HuH-7 (cell line): ENCODE results near the gene ZNF579.
"Not testable (repeated sequence)": the region's sequence is repeated elsewhere in the genome, so short reads cannot be mapped to it uniquely, and the experiment has no call there.

Experiments used
- DNase-seq: peaks from one replicate; pipeline ENCODE4 v3.0.0; 2011; ENCODE audit warnings: low spot score

Gene ZNF579

DNA sequence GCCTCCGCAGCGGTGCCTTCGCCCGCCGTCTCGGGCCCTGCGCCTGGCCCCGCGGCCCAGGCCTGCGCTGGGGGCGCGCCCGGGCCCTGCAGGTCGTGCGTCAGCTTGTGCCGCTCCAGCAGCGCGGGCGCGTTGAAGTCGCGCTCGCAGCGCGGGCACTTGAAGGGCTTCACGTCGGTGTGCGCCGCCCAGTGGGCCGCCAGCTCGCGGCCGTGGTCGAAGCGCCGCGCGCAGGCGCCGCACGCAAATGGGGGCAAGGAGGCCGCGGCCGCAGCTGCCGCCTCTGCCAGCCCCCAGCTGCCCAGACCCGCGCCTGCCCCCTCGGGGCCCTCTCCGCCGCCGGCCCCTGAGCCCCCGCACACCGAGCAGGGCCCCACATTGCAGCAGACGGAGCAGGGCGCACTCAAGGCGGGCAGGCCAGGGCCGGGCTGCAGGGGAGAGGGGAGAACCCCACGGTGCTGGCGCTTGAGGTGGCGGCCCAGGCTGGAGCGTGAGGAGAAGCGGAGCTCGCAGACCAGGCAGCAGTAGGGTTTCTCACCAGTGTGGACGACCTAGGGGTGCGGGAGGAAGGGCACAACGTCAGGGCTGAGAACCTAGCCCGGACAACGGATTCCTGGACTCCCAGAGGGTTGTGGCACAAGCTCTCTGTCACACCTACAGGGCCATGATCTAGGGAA lies 12.6 kb upstream of the ZNF579 start:
- no peak for DNase-seq

DNA sequence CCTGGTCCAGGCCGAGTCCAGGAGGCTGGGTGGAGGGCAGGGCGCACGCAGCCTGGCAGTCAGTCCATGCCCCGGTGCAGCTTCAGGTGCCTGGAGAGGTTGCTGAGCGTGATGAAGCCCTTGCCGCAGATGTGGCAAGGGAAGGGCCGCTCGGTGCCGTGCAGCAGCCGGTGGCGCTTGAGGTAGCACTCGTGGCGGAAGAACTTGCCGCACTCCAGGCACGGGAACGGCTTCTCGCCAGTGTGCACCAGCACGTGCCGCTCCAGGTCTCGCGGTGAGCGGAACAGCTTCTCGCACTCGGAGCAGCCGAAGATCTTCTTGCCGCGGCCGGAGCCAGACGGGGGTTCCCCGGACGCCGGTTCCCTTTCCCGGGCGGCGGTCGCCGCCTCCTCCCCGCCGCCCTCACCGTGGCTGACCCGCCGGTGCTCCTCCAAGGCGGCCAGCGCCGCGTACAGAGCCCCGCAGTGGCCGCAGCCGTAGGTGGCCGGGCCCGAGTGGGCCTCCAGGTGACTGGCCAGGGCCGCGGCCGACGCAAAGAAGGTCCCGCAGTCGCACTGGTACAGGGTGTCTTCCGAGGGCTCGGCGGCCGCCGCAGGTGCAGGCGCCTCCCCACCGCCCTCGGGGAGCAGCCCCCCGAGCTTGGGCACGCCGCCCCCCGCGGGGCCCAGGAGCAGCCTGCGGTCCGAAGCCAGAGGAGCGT lies 11.9 kb upstream of the ZNF579 start:
- DNase-seq, result no peak

DNA sequence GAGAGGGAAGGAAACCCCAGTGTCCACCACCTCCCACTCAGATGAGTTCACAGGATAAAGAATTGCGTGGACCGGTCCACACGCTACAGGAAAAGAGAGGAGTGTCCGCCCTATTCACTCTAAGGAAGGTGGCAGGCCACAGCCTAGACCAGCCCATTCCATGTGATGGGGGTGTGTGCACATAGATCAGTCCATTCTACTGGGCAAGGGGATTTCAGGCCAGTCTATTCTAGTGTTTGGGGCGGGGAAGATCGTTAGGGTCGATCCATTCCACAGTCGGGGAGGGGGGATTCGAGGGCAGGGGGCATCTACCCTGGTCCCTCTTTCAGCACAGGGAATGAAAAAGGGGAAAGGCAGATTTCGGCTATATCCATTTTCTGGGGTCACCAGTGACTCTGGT lies 10.9 kb upstream of the ZNF579 start:
- DNase-seq, result no peak

DNA sequence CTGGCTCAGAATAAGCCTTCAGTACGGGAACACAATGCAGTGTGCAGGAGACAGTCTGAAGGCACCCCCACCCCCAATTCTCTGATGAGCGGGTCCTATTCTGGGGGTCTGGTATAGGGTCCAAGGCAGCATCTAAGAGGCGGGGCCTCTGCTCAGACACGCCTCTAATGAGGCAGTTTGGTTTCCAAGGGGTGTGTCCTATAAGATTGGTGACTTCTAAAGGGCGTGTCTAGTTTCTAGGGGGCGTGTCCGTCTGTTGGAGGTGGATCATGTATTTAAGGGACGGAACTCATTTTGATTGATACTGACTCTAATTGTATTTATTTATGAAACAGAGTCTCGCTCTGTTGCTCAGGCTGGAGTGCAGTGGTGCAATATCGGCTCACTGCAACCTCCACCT lies 10.0 kb upstream of the ZNF579 start:
- DNase-seq, result no peak

DNA sequence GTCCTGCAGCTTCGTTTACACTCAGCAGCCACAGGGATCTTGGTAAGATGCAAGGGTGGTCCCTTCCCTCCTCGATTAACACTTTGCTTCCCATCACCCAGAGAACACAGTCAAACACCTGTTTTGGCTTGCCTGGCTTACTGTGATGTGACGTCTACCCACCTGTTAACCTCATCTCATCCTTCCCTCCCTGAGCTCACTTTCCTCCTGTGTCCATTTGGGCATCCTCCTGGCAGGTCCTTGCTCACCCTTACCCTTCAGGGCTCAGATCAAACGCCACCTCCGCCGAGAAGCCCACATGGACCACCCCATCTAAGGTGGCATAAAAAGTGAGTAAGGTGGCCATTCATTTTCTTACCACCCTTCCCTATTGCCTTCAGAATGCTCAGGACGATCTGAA lies 9.5 kb upstream of the ZNF579 start:
- DNase-seq, result no peak

DNA sequence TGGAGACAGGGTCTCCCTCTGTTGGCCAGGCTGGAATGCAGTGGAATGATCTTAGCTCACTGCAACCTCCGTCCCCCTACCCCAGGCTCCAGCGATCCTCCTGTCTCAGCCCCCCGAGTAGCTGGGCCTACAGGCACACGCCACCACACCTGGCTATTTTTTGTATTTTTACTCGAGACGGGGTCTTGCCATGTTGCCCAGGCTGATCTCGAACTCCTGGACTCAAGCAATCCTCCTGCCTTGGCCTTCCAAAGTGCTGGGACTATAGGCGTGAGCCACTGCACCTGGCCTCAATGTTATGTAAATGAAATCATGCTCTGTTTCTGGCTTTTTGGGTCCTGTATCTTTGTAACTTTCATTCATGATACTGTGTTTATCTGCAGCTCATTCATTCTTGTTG lies 8.1 kb upstream of the ZNF579 start:
- DNase-seq, result no peak

DNA sequence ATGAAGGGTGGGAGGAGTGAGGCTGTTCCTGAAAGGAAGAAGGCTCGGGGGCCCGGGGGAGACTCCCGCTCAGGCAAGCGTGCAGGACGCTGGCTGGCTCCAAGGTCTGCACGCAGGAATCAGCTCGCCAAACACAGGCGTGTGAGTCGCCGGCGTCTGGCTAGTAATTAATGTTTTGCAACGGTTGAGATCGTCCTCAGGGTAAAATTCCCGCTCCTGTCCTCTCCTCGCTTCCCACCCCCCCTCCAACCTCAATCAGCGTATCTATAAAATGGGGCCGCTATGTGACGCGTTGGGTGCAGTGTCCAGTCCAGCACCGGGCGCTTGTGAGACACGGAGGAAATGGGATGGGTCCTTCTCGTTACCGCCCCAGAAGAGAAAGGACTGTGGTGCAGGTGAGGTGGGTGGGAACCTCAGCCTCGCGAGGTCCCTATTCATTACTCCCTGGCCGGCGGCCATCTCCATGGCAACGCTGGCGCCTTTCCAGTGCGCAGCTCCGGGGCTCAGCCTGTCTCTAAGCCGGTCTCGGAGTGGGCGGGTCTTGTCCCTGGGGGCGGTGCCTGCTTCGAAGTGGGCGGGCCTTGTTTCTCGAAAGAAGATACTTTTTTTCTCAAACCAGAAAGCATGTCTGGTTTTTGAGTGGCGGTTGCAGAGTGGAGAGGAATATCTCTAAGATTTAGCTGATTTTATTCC lies 6.5 kb upstream of the ZNF579 start:
- DNase-seq, result peak; percentile 98

DNA sequence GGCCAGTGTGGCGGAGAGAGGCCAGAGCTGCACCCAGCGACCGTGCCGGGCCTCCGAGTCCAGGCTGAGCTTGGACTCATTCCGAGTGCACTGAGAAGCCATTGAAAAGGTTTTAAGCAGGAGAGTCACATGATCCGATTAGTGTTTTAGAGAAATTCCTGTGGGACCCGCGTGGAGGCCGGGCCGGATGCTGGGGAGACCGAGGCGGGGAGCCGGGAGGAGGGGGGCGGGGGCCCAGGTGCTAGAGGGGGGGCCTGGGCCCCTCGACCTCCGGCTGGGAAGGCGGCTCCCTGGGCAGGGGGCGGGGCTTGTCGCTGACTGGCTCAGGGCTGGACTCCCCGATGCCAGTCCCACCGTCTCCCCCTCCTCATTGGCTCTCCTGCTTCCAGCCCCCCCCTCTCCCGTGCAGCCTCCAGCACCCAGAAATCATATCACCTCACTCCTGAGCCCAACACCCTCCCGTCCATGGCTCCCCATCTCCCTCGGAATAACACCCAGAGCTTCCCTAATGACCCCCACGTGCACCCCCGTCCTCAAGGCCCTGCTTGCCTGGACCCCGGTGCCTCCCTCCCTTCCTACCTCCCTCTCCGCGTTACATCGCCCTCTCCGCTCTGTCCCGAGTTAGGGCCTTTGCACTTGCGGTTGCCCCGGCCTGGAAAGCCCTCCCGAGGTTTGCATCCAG lies 5.2 kb upstream of the ZNF579 start:
- DNase-seq, result peak; percentile 82

DNA sequence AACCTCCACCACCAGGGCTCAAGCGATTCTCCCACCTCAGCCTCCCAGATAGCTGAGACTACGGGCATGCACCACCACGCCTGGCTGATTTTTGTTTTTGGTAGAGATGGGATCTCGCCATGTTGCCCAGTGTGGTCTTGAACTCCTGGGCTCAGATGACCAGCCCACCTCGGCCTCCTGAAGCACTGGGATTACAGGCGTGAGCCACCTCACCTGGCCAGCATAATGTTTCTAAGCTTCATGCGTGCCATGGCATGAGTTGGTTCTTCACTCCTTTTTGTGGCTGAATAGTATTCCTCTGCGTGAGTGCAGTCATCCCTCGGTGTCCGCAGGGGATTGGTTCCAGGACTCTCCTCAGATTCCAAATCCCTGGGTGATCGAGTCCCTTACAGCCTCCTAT lies 4.2 kb upstream of the ZNF579 start:
- DNase-seq, result no peak

DNA sequence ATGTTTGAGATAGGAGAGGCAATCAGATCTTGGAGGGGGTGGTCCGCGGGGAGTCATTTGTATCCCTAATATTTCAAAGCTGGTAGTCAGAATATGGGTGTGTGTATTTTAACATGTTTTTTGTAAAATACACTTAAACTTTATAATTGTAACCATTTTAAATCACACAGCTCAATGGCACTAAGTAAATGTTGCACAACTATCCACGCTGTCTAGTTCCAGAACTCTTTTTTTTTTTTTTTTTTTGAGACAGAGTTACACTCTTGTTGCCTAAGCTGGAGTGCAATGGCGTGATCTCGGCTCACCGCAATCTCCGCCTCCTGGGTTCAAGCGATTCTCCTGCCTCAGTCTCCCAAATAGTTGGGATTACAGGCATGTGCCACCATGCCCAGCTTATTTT lies 3.2 kb upstream of the ZNF579 start:
- not testable (repeated sequence) for DNase-seq

DNA sequence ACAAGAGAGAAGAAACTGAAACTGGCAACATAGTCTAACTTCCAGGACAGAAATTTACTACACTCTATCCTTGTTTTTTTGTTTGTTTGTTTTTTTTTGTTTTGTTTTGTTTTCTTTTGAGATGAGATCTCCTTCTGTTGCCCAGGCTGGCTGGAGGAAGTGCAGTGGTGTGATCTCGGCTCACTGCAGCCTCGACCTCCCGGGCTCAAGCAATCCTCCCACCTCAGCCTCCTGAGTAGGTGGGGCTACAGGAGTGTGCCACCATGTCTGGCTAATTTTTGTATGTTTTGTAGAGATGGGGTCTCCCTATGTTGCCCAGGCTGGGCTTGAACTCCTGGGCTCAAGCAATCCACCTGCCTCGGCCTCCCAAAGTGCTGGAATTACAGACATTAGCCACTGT lies 1.6 kb upstream of the ZNF579 start:
- DNase-seq, result not testable (repeated sequence)

DNA sequence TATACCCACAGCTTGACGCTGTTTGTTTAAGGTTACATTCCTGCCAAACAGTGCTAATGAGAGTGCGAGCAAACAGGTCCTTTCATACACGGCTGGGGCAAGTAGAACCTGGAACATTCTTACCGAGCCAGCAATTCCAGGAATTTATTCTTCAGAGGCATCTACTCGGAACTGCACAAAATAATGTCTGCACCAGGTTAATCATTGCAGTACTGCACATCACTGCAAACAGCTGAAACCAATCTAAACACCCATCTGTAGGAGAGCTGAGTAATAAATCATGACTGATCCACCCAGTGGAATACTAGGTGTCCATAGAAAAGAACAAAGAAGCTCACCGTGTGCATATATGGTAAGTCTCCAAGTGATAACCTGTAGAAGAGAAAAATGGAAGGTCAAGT lies 1.2 kb upstream of the ZNF579 start:
- no peak for DNase-seq

DNA sequence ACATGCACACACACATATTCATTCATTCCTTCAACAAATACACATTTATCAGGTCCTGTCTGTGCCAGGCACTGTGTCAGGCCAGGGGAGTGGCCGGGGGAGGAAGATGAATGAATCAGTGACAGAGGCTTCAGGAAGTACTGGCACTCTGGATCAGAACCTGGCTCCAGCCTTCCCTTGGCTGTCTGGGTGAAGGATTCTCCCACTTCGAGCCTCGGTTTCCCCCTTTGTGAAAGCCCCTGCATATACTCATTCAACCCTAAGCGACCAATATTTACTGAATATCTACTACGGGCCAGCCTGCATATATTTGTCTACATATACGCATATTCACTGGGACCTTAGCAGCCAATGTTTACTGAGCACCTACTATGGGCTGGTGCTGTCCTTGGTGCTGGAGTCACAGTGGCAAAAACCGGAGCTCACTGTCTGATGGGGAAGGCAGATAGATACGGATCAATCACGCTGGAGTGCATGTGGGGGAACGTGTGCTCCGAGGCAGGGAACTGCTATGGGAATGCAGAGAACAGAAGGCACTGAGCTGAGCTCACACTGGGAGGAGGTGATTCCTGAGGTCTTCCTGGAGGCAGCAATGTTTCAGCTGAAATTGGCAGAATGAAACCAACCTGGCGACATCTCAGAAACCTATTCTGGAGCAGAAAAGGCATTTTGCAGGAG lies 636 bp upstream of the ZNF579 start:
- DNase-seq, result no peak

DNA sequence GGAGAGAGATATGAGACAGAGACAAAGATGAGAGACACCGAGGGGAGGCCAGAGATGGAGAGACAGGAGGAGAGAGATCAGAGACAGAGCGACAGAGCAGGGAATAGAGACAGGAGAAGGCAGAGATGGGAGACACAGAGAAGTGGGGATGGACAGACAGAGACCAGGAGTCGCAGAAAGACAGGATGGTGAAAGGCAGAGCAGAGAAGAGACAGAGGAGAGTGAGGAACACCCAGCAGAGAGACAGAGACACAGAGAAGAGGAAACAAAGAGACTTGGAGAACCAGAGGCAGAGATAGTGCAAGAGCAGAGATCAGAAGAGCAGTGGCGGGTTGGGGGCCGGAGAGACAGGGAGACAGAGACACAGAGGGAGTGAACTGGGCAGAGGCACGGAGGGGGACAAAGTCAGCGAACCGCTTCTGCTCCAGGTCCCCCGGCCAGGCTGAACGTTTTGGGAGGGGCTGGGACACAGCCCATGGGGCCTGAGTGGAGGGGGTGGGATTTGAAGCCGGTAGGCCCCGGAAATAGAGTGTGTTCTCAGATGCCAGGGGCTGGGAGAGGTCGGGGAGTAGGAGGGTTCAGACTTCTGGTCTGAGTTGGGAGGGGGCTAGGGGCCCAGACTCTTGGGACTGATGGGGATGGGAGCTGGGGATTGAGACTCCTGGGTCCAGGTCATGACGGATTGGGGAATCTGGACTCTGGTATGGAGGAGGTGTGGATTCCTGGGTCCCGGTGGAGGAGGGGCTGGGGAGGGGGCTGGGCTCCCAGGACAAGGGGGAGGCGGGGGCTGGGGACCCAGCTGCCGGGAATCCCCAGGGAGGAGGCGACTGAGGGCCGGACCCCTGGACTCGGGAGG lies 654 bp downstream of the ZNF579 start:
- DNase-seq, result peak; percentile 42

DNA sequence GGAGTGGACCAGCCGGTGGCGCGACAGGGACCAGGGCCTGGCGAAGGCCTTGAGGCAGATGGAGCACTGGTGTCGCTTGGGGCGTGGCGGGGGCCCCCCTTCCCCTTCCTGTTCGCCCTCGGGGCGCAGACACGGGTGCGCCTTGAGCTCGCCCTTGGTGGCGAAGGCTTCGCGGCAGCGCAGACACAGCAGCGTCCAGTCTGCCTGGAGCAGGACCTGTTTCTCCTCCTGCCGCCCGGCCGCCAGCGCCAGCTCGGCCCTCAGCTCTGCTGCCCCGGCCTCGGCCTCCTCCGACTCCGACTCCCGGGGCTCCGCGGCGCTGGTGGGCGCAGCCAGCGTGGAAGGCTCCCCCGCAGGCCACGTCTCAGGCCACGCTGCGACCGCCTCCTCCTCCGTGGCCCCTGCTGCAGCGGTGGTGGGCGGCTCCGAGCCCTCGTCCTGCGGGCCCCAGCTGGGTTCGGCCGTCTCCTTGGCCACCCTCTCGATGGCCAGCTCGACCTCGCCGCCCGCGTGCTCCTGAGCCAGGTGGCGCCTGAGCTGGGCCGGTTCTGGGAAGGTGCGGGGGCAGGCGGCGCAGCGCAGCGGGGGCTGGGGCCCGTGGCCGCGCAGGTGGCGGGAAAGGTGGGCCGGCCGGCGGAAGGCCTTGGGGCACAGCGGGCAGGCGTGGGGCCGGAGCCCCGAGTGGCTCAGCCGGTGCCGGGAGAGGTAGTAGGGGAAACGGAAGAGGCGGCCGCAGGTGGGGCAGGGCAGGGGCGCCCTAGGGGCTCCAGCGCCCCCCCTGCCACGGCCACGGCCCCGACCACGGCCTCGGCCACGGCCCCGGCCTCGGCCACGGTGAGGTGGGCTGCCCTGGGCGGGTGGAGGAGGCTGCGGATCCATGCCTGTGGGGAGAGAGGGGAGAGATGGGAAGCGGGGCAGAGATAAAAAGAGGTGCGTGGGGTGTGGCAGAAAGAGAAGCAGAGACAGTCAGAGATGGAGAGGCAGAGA lies 1.6 kb downstream of the ZNF579 start:
- no peak for DNase-seq

DNA sequence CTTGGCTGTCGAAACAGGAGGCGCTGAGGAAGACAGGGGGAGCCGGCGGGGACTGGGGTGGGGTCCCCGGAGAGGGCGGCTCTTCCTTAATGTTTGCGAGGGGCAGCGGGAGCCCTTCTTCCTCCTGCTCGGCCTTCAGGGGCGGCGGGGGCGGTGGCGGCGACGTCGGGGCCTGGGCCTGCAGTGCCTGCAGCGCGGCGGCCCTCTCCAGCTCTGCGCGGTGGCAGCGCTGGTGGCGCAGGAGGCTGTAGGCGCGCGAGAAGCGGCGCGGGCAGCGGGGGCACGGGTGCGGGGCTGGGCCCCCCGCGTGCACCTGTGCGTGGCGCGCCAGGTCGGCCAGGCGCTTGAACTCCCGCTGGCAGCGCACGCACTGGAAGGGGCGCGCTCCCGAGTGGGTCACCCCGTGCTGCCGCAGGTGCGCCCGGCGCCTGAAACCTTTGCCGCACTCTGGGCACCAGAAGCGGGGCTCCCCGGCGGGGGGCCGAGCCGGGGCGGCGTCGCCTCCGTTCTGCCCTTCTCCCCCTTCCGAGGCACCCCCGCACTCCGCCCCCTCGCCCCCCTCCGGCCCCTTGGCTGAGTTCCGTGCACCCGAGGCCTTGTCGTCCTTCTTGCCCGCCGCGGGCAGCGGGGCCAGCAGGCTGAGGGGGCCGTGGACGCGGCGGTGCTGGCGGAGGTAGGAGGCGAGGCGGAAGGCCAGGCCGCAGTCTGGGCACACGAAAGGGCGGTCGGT lies 2.5 kb downstream of the ZNF579 start:
- no peak for DNase-seq

DNA sequence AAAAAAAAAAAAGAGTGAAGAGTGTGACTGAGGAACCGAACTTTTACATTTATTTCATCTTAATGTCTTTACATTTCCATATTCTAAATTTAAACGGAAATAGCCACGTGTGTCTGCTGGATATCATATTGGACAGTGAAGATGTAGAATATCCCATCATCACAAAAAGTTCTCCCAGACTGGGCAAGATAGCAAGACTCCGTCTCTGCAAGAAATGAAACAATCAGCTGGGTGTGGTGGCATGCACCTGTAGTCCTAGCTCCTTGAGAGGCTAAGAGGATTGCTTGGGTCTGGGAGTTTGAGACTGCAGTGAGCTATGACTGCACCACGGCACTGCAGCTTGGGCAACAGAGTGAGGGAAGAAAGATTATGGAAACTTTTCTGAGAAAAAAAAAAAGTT lies 3.9 kb downstream of the ZNF579 start:
- DNase-seq, result no peak

DNA sequence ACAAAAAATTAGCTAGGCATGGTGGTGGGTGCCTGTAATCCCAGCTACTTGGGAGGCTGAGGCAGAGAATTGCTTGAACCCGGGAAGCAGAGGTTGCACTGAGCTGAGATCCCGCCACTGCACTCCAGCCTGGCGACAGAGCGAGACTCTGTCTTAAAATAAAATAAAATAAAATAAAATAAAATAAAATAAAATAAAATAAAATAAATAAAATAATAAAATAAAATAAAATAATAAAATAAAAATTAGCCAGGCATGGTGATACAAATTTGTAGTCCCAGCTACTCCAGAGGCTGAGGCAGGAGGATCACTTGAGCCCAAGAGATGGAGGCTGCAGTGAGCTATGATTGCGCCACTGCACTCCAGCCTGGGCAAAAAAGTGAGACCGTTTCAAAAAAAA lies 6.7 kb downstream of the ZNF579 start:
- DNase-seq, result not testable (repeated sequence)

DNA sequence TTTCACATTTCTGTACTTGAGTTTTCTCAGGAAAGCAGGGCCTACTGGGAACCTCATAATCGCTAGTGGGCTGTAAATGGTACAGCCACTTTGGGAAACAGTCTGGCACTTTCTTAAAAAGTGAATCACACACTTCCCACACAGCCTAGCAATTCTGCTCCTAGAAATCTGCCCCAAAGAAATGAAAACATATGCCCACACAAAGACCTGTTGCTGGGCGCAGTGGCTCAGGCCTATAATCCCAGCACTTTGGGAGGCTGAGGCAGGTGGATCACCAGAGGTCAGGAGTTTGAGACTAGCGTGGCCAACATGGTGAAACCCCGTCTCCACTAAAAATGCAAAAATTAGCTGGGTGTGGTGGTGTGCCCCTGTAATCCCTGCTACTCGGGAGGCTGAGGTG lies 11.2 kb downstream of the ZNF579 start:
- DNase-seq, result not testable (repeated sequence)
